PC-9 (cell line): ENCODE measurements around the gene PHLDA1. TPM values are rescaled to one million over a fixed set of nuclear protein-coding genes. Genes with fewer than 3 reads are reported as not detected.

Experiments used
- BruUV-seq: library from RNA; stranded (reverse); fragments of 400-500 nt; replicated peaks from 2 replicates; lab custom pipeline; 2021; lab: Mats Ljungman, UMichigan
- CTCF ChIA-PET: fragments of 300-600 bp; sonication (Branson Sonifier 250); formaldehyde crosslinking; loops from one replicate; lab custom pipeline; 2022; ENCODE audit warnings: antibody characterized with exemption; lab: Charles Lee
- POLR2A ChIA-PET: fragments of 300-600 bp; sonication (Branson Sonifier 250); formaldehyde crosslinking; loops from one replicate; lab custom pipeline; 2022; ENCODE audit warnings: antibody characterized with exemption; ENCODE audit not compliant: unreplicated experiment; lab: Charles Lee
- DNase-seq, 2 experiments: peaks; one replicate each; pipeline versions ENCODE4 v3.0.0 to v3.0.0-alpha.2; 2015 to 2022; ENCODE audit warnings: mixed read lengths in 1 of 2
- H2AFZ ChIP-seq: fragments of 200-600 bp; sonication (generic); 2 replicates; pipeline ENCODE4 v1.8.1; 2017; ENCODE audit warnings: antibody characterized with exemption
- H3F3A ChIP-seq: fragments of 200-600 bp; sonication (generic); 2 replicates; pipeline ENCODE4 v1.8.1; 2017; ENCODE audit warnings: antibody characterized with exemption, mild to moderate bottlenecking, low read depth; ENCODE audit not compliant: insufficient read depth
- H3K27ac ChIP-seq: fragments of 200-600 bp; sonication (generic); 2 replicates; pipeline ENCODE4 v1.6.1; 2016; ENCODE audit warnings: mixed run types
- H3K27me3 ChIP-seq: fragments of 200-600 bp; sonication (generic); 2 replicates; pipeline ENCODE4 v1.6.1; 2016; ENCODE audit warnings: low read depth, mixed run types; ENCODE audit not compliant: insufficient read depth
- H3K36me3 ChIP-seq: fragments of 200-600 bp; sonication (generic); 2 replicates; pipeline ENCODE4 v1.6.1; 2016; ENCODE audit warnings: low read depth, mixed run types
- H3K4me1 ChIP-seq: fragments of 200-600 bp; sonication (generic); replicated peaks from 2 replicates; pipeline ENCODE4 v1.6.1; 2016; ENCODE audit warnings: mixed run types; ENCODE audit not compliant: insufficient read depth
- H3K4me2 ChIP-seq: fragments of 200-600 bp; sonication (generic); 2 replicates; pipeline ENCODE4 v1.6.1; 2017; ENCODE audit warnings: mixed run types
- H3K4me3 ChIP-seq: fragments of 200-600 bp; sonication (generic); 2 replicates; pipeline ENCODE4 v1.6.1; 2016; ENCODE audit warnings: mixed run types
- H3K79me2 ChIP-seq: fragments of 200-600 bp; sonication (generic); 2 replicates; pipeline ENCODE4 v1.6.1; 2017; ENCODE audit warnings: low read depth, mixed run types
- H3K9me2 ChIP-seq: fragments of 200-600 bp; sonication (generic); 2 replicates; pipeline ENCODE4 v1.8.1; 2017; ENCODE audit warnings: mild to moderate bottlenecking; ENCODE audit not compliant: insufficient read depth
- H3K9me3 ChIP-seq: fragments of 200-600 bp; sonication (generic); 2 replicates; pipeline ENCODE4 v1.8.1; 2016; ENCODE audit warnings: low read depth; ENCODE audit not compliant: insufficient read depth
- H4K20me1 ChIP-seq: fragments of 200-600 bp; sonication (generic); 2 replicates; pipeline ENCODE4 v1.8.1; 2017; ENCODE audit not compliant: insufficient read depth
- CTCF ChIP-seq: fragments of 200-600 bp; sonication (generic); conservative IDR thresholded peaks from 2 replicates; pipeline ENCODE4 v1.6.1; 2017; ENCODE audit warnings: mixed run types, antibody characterized with exemption, mild to moderate bottlenecking, moderate library complexity
- EZH2 ChIP-seq: fragments of 200-600 bp; sonication (generic); IDR thresholded peaks from 2 replicates; pipeline ENCODE4 v1.8.0; 2017; ENCODE audit warnings: antibody characterized with exemption, low read depth
- intact Hi-C: fragments of 100-400 bp; cut with micrococcal nuclease; formaldehyde crosslinking; loops from one replicate; pipeline ENCODE4 v1.10.0; 2022; ENCODE audit not compliant: unreplicated experiment
- total RNA-seq: library from RNA; stranded (reverse); gene quantifications from 2 replicates; pipeline ENCODE4 v1.2.3, GENCODE V29; 2021

The PHLDA1 gene
- total RNA-seq, 1 experiment from 2014 or later: 38.3 TPM

GRCh38 chr12:76012644-76013043 is 18.9 kb downstream of the PHLDA1 start:
- POLR2A ChIA-PET: interaction anchor here (0.5 kb wide), 1 partner anchor 251 kb away, joined by 3 read pairs; no protein-coding TSS in a partner anchor

GRCh38 chr12:76010732-76011458 is 20.7 kb downstream of the PHLDA1 start:
- Histone ChIP-seq H2AFZ (no peak overlapping the region), H3K9me2 (no peaks in the 10 kb centered on the region), H3K4me3 (no peak overlapping the region), H3K4me1 (peaks cover 24% of the 10 kb centered on the region), H4K20me1 (no peaks in the 10 kb centered on the region), H3K27ac (no peak overlapping the region), H3K9me3 (no peaks in the 10 kb centered on the region), H3K4me2 (no peak overlapping the region), H3K79me2 (no peaks in the 10 kb centered on the region), H3K36me3 (no peaks in the 10 kb centered on the region), H3F3A (peaks cover 9% of the 10 kb centered on the region; the same call in 1 of the 2 replicates), H3K27me3 (no peaks in the 10 kb centered on the region)
- BruUV-seq: no TSS peak
- intact Hi-C loops: no loop called here
- TF ChIP-seq CTCF: no peak
- no peak for DNase-seq
- POLR2A ChIA-PET: no interaction called here
- CTCF ChIA-PET: no interaction called here

More at GRCh38 chr12:76012644-76013043, 18.9 kb downstream of the PHLDA1 start:
- no peaks in the 10 kb centered on the region for H3K79me2 ChIP-seq
- no peak overlapping the region for H3K4me2 ChIP-seq
- CTCF ChIA-PET: no interaction called here
- DNase-seq: no peak
- no peak overlapping the region for H2AFZ ChIP-seq
- H3K36me3 ChIP-seq: no peaks in the 10 kb centered on the region
- no peaks in the 10 kb centered on the region for H4K20me1 ChIP-seq
- intact Hi-C loops: no loop called here
- H3K4me1 ChIP-seq: peaks cover 35% of the 10 kb centered on the region
- H3K27me3 ChIP-seq: no peaks in the 10 kb centered on the region
- TF ChIP-seq EZH2: no peak
- TF ChIP-seq CTCF: no peak
- no peak overlapping the region for H3K27ac ChIP-seq
- peaks cover 18% of the 10 kb centered on the region for H3F3A ChIP-seq
- no peaks in the 10 kb centered on the region for H3K9me2 ChIP-seq
- no peaks in the 10 kb centered on the region; the same call in 1 of the 2 replicates for H3K9me3 ChIP-seq
- no peak overlapping the region for H3K4me3 ChIP-seq
- no TSS peak for BruUV-seq

GRCh38 chr12:76008428-76008827 is 23.1 kb downstream of the PHLDA1 start:
- Histone ChIP-seq H3K4me3 (no peak overlapping the region), H3K4me1 (peaks cover 16% of the 10 kb centered on the region), H3K79me2 (no peaks in the 10 kb centered on the region), H2AFZ (no peak overlapping the region), H3K27ac (no peak overlapping the region), H3K36me3 (no peaks in the 10 kb centered on the region), H4K20me1 (no peaks in the 10 kb centered on the region), H3K9me2 (no peaks in the 10 kb centered on the region), H3F3A (peaks cover 9% of the 10 kb centered on the region; the same call in 1 of the 2 replicates), H3K4me2 (no peak overlapping the region), H3K9me3 (0 out of 2 replicates have a peak, but pooled peaks cover 5% of the 10 kb centered on the region), H3K27me3 (no peaks in the 10 kb centered on the region)
- POLR2A ChIA-PET: no interaction called here
- CTCF ChIA-PET: no interaction called here
- BruUV-seq: no TSS peak
- no peak for TF ChIP-seq EZH2
- TF ChIP-seq CTCF: no peak
- DNase-seq: no peak
- intact Hi-C loops: no loop called here
